Measurements from ENCODE around the gene VPS35.
A peak's percentile ranks its signal among the peaks of the same experiment; 100 is the strongest.

VPS35 gene

DNA sequence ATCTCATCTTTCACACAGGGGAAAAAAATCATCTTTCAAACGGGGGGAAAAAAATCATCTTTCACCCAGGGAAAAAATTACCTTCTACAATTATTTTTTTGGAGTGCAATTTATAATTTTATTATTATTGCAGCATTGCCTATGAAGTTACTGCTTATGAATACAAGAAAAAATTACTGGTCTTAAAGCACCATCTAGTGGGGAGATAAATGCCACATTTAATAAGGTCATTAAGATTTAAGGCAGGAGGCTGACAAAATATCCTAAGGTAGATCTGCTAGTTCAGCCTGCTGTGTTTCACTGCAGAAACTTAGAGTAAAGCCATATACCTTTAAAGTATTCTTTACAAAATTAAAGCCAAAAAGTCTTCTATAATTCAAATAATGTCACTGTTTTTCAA, 81.4 kb downstream of the VPS35 start:
- DNase-seq, result peak; percentile 32 to 60

DNA sequence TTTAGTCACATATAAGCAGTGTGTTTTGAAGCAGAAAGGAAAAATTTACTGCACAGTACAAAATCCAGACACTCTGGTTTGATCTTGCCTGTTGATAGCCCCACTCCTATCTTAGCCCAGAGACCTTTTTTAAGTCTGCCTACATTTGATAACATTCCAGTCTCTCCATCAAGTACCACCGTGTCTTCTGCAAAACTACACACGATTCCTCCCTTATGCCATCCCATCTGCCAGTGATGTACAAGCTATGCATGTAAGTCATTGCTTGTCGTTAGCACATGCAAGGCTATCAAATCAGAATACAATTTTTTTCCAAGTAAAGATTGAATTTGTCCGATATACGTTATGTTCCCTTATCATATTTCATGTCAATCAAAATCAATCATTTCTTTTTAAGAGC, 82.7 kb downstream of the VPS35 start:
- no peak for DNase-seq

All from inflammatory macrophage treated with lipopolysaccharide for 1 hour (primary cell).